OCI-LY7 (cell line): ENCODE results near the gene LTN1.
"Not testable (repeated sequence)": the region's sequence is repeated elsewhere in the genome, so short reads cannot be mapped to it uniquely, and the experiment has no call there.

Experiments used
- CTCF ChIP-seq: fragments of 200-600 bp; sonication (generic); conservative IDR thresholded peaks from 2 replicates; pipeline ENCODE4 v1.5.1; 2014; ENCODE audit warnings: mild to moderate bottlenecking, antibody characterized with exemption, low read length, moderate library complexity, mixed read lengths
- EZH2phosphoT487 ChIP-seq: fragments of 200-600 bp; sonication (generic); IDR thresholded peaks from 2 replicates; pipeline ENCODE4 v1.6.1; 2018; ENCODE audit warnings: low read depth, borderline replicate concordance, mild to moderate bottlenecking, mixed run types, antibody characterized with exemption, low read length, moderate library complexity, mixed read lengths

- not testable (repeated sequence) for TF ChIP-seq EZH2phosphoT487, CTCF
Observed at GRCh38 chr21:28931708-28932372, 60.8 kb downstream of the LTN1 start.
